HG02938 (cell line): ENCODE data around the gene DKC1.

Experiments
- ATAC-seq: cut with Tn5 transposase; IDR thresholded peaks from one replicate; pipeline ENCODE4 v1.9.1; 2021; ENCODE audit warnings: mild to moderate bottlenecking, moderate library complexity; ENCODE audit not compliant: unreplicated experiment

DKC1 gene

GRCh38 chrX:154735695-154736393, 26.8 kb upstream of the DKC1 start:
- ATAC-seq = no peak

GRCh38 chrX:154737136-154737535, 25.5 kb upstream of the DKC1 start:
- ATAC-seq = no peak

GRCh38 chrX:154738011-154738738, 24.5 kb upstream of the DKC1 start:
- no peak for ATAC-seq

- ATAC-seq = no peak
Measured at GRCh38 chrX:154739952-154740465, 22.7 kb upstream of the DKC1 start.

GRCh38 chrX:154742613-154743012, 20.1 kb upstream of the DKC1 start:
- no peak for ATAC-seq

GRCh38 chrX:154748712-154749339, 13.8 kb upstream of the DKC1 start:
- no peak for ATAC-seq

- ATAC-seq = no peak
Measured at GRCh38 chrX:154749856-154750255, 12.8 kb upstream of the DKC1 start.

- no peak for ATAC-seq
Measured at GRCh38 chrX:154750301-154751202, 12.1 kb upstream of the DKC1 start, which contains the start of gene GAB3. GAB3 (minus strand) TSS chrX:154751077; CDS start chrX:154751025, 52 bp downstream.

- no peak for ATAC-seq
Measured at GRCh38 chrX:154751203-154751668, 11.4 kb upstream of the DKC1 start.

GRCh38 chrX:154751669-154752271, 10.9 kb upstream of the DKC1 start:
- ATAC-seq = no peak

- no peak for ATAC-seq
Measured at GRCh38 chrX:154758696-154759095, 4.0 kb upstream of the DKC1 start.

GRCh38 chrX:154761977-154762536, 607 bp upstream of the DKC1 start:
- ATAC-seq = no peak

- ATAC-seq = no peak
Measured at GRCh38 chrX:154774622-154775021, 12.0 kb downstream of the DKC1 start.

- no peak for ATAC-seq
Measured at GRCh38 chrX:154775419-154776349, 13.0 kb downstream of the DKC1 start.

GRCh38 chrX:154776753-154777152, 14.1 kb downstream of the DKC1 start:
- ATAC-seq = no peak

- ATAC-seq = no peak
Measured at GRCh38 chrX:154779261-154779660, 16.6 kb downstream of the DKC1 start.

- ATAC-seq = no peak
Measured at GRCh38 chrX:154780968-154781367, 18.3 kb downstream of the DKC1 start.

- no peak for ATAC-seq
Measured at GRCh38 chrX:154784149-154784995, 21.7 kb downstream of the DKC1 start.
